PC-9 (cell line): ENCODE results near the gene PODXL2. TPM values are rescaled to one million over a fixed set of nuclear protein-coding genes. Genes with fewer than 3 reads are reported as not detected.

Experiments used
- BruUV-seq: library from RNA; stranded (reverse); fragments of 400-500 nt; replicated peaks from 2 replicates; lab custom pipeline; 2021; lab: Mats Ljungman, UMichigan
- CTCF ChIA-PET: fragments of 300-600 bp; sonication (Branson Sonifier 250); formaldehyde crosslinking; loops from one replicate; lab custom pipeline; 2022; ENCODE audit warnings: antibody characterized with exemption; lab: Charles Lee
- POLR2A ChIA-PET: fragments of 300-600 bp; sonication (Branson Sonifier 250); formaldehyde crosslinking; loops from one replicate; lab custom pipeline; 2022; ENCODE audit warnings: antibody characterized with exemption; ENCODE audit not compliant: unreplicated experiment; lab: Charles Lee
- DNase-seq, 2 experiments: peaks; one replicate each; pipeline versions ENCODE4 v3.0.0 to v3.0.0-alpha.2; 2015 to 2022; ENCODE audit warnings: mixed read lengths in 1 of 2
- H2AFZ ChIP-seq: fragments of 200-600 bp; sonication (generic); 2 replicates; pipeline ENCODE4 v1.8.1; 2017; ENCODE audit warnings: antibody characterized with exemption
- H3F3A ChIP-seq: fragments of 200-600 bp; sonication (generic); 2 replicates; pipeline ENCODE4 v1.8.1; 2017; ENCODE audit warnings: antibody characterized with exemption, mild to moderate bottlenecking, low read depth; ENCODE audit not compliant: insufficient read depth
- H3K27ac ChIP-seq: fragments of 200-600 bp; sonication (generic); 2 replicates; pipeline ENCODE4 v1.6.1; 2016; ENCODE audit warnings: mixed run types
- H3K27me3 ChIP-seq: fragments of 200-600 bp; sonication (generic); 2 replicates; pipeline ENCODE4 v1.6.1; 2016; ENCODE audit warnings: low read depth, mixed run types; ENCODE audit not compliant: insufficient read depth
- H3K36me3 ChIP-seq: fragments of 200-600 bp; sonication (generic); 2 replicates; pipeline ENCODE4 v1.6.1; 2016; ENCODE audit warnings: low read depth, mixed run types
- H3K4me1 ChIP-seq: fragments of 200-600 bp; sonication (generic); replicated peaks from 2 replicates; pipeline ENCODE4 v1.6.1; 2016; ENCODE audit warnings: mixed run types; ENCODE audit not compliant: insufficient read depth
- H3K4me2 ChIP-seq: fragments of 200-600 bp; sonication (generic); 2 replicates; pipeline ENCODE4 v1.6.1; 2017; ENCODE audit warnings: mixed run types
- H3K4me3 ChIP-seq: fragments of 200-600 bp; sonication (generic); 2 replicates; pipeline ENCODE4 v1.6.1; 2016; ENCODE audit warnings: mixed run types
- H3K79me2 ChIP-seq: fragments of 200-600 bp; sonication (generic); 2 replicates; pipeline ENCODE4 v1.6.1; 2017; ENCODE audit warnings: low read depth, mixed run types
- H3K9me2 ChIP-seq: fragments of 200-600 bp; sonication (generic); 2 replicates; pipeline ENCODE4 v1.8.1; 2017; ENCODE audit warnings: mild to moderate bottlenecking; ENCODE audit not compliant: insufficient read depth
- H3K9me3 ChIP-seq: fragments of 200-600 bp; sonication (generic); 2 replicates; pipeline ENCODE4 v1.8.1; 2016; ENCODE audit warnings: low read depth; ENCODE audit not compliant: insufficient read depth
- H4K20me1 ChIP-seq: fragments of 200-600 bp; sonication (generic); 2 replicates; pipeline ENCODE4 v1.8.1; 2017; ENCODE audit not compliant: insufficient read depth
- EZH2 ChIP-seq: fragments of 200-600 bp; sonication (generic); IDR thresholded peaks from 2 replicates; pipeline ENCODE4 v1.8.0; 2017; ENCODE audit warnings: antibody characterized with exemption, low read depth
- intact Hi-C: fragments of 100-400 bp; cut with micrococcal nuclease; formaldehyde crosslinking; loops from one replicate; pipeline ENCODE4 v1.10.0; 2022; ENCODE audit not compliant: unreplicated experiment
- total RNA-seq: library from RNA; stranded (reverse); gene quantifications from 2 replicates; pipeline ENCODE4 v1.2.3, GENCODE V29; 2021
- TF ChIP-seq, protein P1 (sequence below): fragments of 200-600 bp; sonication (generic); conservative IDR thresholded peaks from 2 replicates; pipeline ENCODE4 v1.6.1; 2017; ENCODE audit warnings: mixed run types, antibody characterized with exemption, mild to moderate bottlenecking, moderate library complexity

The PODXL2 gene
- total RNA-seq, 1 experiment from 2014 or later = 11.9 TPM

DNA sequence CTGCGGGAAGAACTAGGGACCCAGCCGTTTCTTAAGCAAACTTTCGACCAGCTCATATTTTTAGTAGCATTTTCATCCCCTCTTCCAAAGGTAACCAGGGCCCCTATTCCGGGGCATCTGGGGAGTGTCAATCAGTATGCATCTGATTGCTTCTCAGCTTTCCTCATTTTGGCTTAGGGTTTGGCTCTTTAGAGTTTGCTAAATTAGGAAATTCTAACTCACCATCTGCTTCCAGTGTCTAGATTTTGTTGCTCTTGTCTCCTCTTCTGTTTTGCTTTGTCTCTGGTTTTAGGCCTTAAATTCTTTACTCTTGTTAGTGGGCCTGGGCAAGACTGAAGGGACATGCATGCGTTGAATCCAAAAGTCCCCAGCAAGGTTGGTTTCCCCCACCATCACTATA, 34.2 kb downstream of the PODXL2 start:
- Histone ChIP-seq H4K20me1 (no peaks in the 10 kb centered on the region; the same call in 1 of the 2 replicates), H3K79me2 (no peaks in the 10 kb centered on the region), H3K9me2 (no peaks in the 10 kb centered on the region), H3K9me3 (no peaks in the 10 kb centered on the region), H2AFZ (no peak overlapping the region), H3K4me2 (no peak overlapping the region), H3K27ac (no peak overlapping the region), H3K27me3 (no peaks in the 10 kb centered on the region), H3K4me3 (no peak overlapping the region), H3K4me1 (no peaks in the 10 kb centered on the region), H3F3A (no peaks in the 10 kb centered on the region), H3K36me3 (no peaks in the 10 kb centered on the region)
- CTCF ChIA-PET = no interaction called here
- no TSS peak for BruUV-seq
- no peak for DNase-seq
- intact Hi-C loops = no loop called here
- POLR2A ChIA-PET = no interaction called here
- TF ChIP-seq, protein P1, sequence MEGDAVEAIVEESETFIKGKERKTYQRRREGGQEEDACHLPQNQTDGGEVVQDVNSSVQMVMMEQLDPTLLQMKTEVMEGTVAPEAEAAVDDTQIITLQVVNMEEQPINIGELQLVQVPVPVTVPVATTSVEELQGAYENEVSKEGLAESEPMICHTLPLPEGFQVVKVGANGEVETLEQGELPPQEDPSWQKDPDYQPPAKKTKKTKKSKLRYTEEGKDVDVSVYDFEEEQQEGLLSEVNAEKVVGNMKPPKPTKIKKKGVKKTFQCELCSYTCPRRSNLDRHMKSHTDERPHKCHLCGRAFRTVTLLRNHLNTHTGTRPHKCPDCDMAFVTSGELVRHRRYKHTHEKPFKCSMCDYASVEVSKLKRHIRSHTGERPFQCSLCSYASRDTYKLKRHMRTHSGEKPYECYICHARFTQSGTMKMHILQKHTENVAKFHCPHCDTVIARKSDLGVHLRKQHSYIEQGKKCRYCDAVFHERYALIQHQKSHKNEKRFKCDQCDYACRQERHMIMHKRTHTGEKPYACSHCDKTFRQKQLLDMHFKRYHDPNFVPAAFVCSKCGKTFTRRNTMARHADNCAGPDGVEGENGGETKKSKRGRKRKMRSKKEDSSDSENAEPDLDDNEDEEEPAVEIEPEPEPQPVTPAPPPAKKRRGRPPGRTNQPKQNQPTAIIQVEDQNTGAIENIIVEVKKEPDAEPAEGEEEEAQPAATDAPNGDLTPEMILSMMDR = no peak
- no peak for TF ChIP-seq EZH2

DNA sequence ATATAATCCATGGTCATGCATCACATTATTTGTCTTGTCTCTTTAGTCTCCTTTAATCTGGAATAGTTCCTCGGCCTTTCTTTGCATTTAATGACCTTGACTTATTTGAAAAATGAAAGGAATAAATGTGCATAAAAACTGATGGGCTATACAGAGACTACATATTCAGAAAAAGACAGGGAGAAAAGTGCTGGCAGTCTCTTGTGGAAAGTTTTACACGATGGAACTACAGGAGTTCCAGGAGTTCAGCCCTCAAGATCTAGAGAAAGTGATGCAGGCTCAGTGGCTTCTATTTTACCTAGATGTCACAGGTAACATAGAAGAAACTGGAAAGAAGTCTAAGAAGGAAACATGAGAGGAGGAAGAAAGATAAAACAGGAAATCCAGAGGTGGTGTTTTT, 36.2 kb downstream of the PODXL2 start:
- CTCF ChIA-PET = no interaction called here

DNA sequence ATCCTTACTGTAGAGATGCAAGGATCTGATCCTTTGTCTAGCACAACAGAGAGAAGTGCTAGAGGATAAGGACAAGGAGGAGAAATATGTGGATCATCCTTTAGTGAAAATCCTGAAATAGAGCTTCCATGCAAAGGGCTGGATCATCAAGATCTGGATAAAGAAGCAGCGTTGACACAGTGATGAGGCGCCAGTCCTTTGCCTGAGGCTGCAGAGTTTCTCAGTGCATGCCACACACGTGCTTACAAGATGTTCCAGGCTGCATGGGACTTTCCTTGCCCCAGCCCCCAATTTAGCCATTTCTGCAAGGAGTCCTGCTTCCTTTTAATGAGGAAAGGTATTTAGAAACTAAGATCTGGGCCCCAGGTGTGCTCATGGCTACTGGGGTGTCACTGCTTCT, 36.6 kb downstream of the PODXL2 start:
- Histone ChIP-seq H3K79me2 (no peaks in the 10 kb centered on the region), H3K4me3 (no peak overlapping the region), H3K9me3 (no peaks in the 10 kb centered on the region), H3K4me1 (no peaks in the 10 kb centered on the region), H3F3A (no peaks in the 10 kb centered on the region), H3K27me3 (no peaks in the 10 kb centered on the region), H2AFZ (no peak overlapping the region), H3K4me2 (no peak overlapping the region), H3K27ac (no peak overlapping the region), H4K20me1 (no peaks in the 10 kb centered on the region; the same call in 1 of the 2 replicates), H3K36me3 (no peaks in the 10 kb centered on the region), H3K9me2 (no peaks in the 10 kb centered on the region)
- intact Hi-C loops = no loop called here
- ChIA-PET CTCF (no interaction called here), POLR2A (no interaction called here)
- no TSS peak for BruUV-seq
- DNase-seq = no peak
- no peak for TF ChIP-seq EZH2
- TF ChIP-seq, protein P1 = no peak

More for the DNA sequence above, 36.2 kb downstream of the PODXL2 start:
- POLR2A ChIA-PET = no interaction called here
- Histone ChIP-seq H3K4me1 (no peaks in the 10 kb centered on the region), H3K9me2 (no peaks in the 10 kb centered on the region), H3K4me2 (no peak overlapping the region), H3K79me2 (no peaks in the 10 kb centered on the region), H2AFZ (no peak overlapping the region), H4K20me1 (no peaks in the 10 kb centered on the region; the same call in 1 of the 2 replicates), H3K36me3 (no peaks in the 10 kb centered on the region), H3F3A (no peaks in the 10 kb centered on the region), H3K9me3 (no peaks in the 10 kb centered on the region), H3K4me3 (no peak overlapping the region), H3K27me3 (no peaks in the 10 kb centered on the region), H3K27ac (no peak overlapping the region)
- no peak for TF ChIP-seq EZH2
- TF ChIP-seq, protein P1 = no peak
- no TSS peak for BruUV-seq
- intact Hi-C loops = no loop called here
- no peak for DNase-seq
